ENCODE results near the gene ADAMTSL3.

Gene ADAMTSL3

DNA sequence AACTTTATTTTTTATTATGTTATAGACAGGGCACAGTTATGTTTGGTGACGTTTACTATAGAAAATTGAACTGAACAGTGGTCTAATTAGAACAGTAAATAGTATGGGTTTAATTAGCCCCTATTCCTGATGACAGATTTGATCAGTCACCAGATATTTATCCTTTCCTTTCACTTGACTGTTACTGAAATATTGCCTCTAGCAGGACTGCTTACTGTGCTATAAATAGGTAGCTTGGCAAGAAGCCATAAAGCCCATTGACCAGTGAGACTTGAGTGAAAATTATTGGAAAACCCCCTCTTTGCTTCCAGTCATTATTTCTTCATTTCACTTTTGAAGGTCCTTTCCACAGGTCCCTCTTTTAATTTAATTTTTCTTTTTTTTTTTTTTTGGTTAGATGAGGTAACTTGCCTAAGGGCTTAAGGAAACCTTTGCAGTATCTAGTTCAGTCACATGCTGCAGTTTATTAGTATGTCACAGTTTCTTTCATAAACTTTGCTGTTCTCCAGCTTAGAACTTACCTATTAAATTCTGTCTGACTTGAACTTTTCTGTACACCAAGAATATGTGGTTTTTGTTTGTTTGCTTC, 115.6 kb downstream of the ADAMTSL3 start:
- TF ChIP-seq MAX (IDR thresholded peaks at IDR 0.05) (no peak), CREB1 (IDR thresholded peaks at IDR 0.05; ENCODE audit: low read depth) (no peak), CEBPB (IDR thresholded peaks at IDR 0.05) (no peak), REST (IDR thresholded peaks at IDR 0.05; ENCODE audit: low read depth) (no peak), RAD21 (IDR thresholded peaks at IDR 0.05; ENCODE audit: low read depth) (no peak), TAF1 (IDR thresholded peaks at IDR 0.05; ENCODE audit: low read depth) (no peak), ZBTB7A (IDR thresholded peaks at IDR 0.05; ENCODE audit: low read depth) (no peak), USF1 (IDR thresholded peaks at IDR 0.05) (no peak), FOXM1 (IDR thresholded peaks at IDR 0.05; ENCODE audit: borderline replicate concordance, low read depth) (no peak), YY1 (IDR thresholded peaks at IDR 0.05; ENCODE audit: low read depth) (no peak)

- TF ChIP-seq YY1 (IDR thresholded peaks at IDR 0.05; ENCODE audit: low read depth), result no peak
- TF ChIP-seq EP300 (IDR thresholded peaks at IDR 0.05; ENCODE audit: borderline replicate concordance), result no peak
- no peak for TF ChIP-seq REST (IDR thresholded peaks at IDR 0.05; ENCODE audit: low read depth)
- no peak for TF ChIP-seq ZBTB7A (IDR thresholded peaks at IDR 0.05; ENCODE audit: low read depth)
- no peak for TF ChIP-seq NFIC (IDR thresholded peaks at IDR 0.05)
- no peak for TF ChIP-seq MAX (IDR thresholded peaks at IDR 0.05)
- no peak for TF ChIP-seq TAF1 (IDR thresholded peaks at IDR 0.05; ENCODE audit: low read depth)
- no peak for TF ChIP-seq USF1 (IDR thresholded peaks at IDR 0.05)
- TF ChIP-seq TCF12 (IDR thresholded peaks at IDR 0.05; ENCODE audit: low read depth), result no peak
- TF ChIP-seq CREB1 (IDR thresholded peaks at IDR 0.05; ENCODE audit: low read depth), result no peak
- no peak for TF ChIP-seq TEAD4 (IDR thresholded peaks at IDR 0.05)
- no peak for TF ChIP-seq FOXM1 (IDR thresholded peaks at IDR 0.05; ENCODE audit: borderline replicate concordance, low read depth)
- TF ChIP-seq CEBPB (IDR thresholded peaks at IDR 0.05), result no peak
- no peak for TF ChIP-seq RAD21 (IDR thresholded peaks at IDR 0.05; ENCODE audit: low read depth)
Measured at GRCh38 chr15:83775738-83776137, 121.8 kb downstream of the ADAMTSL3 start.

DNA sequence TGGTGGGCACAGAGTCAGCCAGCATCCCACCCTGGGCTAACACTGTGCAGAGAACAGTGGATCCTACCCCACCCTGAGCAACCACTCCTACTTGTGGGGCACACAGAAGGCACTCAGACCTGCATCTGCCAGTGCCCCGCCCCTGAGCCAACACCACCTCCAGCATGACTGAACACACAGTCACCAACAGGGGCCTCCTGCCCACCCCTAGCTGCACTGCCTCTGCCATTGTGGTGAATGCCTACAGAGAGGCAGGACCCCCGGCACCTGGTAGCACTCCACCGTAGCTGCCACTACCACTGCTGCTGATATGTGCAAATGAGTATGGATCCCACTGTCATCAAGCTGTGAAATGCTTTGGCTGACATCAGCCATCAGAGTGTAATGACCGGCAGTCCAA, 123.1 kb downstream of the ADAMTSL3 start:
- TF ChIP-seq TAF1 (IDR thresholded peaks at IDR 0.05; ENCODE audit: low read depth) (no peak), FOXM1 (IDR thresholded peaks at IDR 0.05; ENCODE audit: borderline replicate concordance, low read depth) (no peak)

DNA sequence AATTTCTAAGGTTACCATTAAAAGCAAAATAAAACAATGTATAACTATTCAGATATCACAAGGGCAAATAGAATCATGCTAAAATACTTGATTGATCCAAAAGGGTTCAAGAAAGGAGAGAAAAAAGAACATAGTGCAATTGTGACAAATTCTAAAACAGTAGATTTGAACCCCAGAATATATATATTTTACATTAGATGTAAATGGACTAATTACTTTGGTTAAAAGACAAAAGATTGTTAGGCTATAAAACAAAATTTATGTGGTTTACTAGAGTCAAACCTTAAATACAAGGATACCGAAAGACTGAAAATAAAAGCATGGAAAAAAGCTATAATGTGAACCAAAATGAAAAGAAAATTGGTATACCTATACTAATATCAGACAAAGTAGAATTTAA, 129.3 kb downstream of the ADAMTSL3 start:
- no peak for TF ChIP-seq TAF1 (IDR thresholded peaks at IDR 0.05; ENCODE audit: low read depth)
- no peak for TF ChIP-seq EP300 (IDR thresholded peaks at IDR 0.05; ENCODE audit: borderline replicate concordance)
- no peak for TF ChIP-seq RAD21 (IDR thresholded peaks at IDR 0.05; ENCODE audit: low read depth)
- no peak for TF ChIP-seq USF1 (IDR thresholded peaks at IDR 0.05)
- TF ChIP-seq MAX (IDR thresholded peaks at IDR 0.05), result no peak
- TF ChIP-seq EGR1 (IDR thresholded peaks at IDR 0.05), result no peak

- TF ChIP-seq FOXM1 (IDR thresholded peaks at IDR 0.05; ENCODE audit: borderline replicate concordance, low read depth), result no peak
- TF ChIP-seq ZBTB7A (IDR thresholded peaks at IDR 0.05; ENCODE audit: low read depth), result no peak
- TF ChIP-seq TEAD4 (IDR thresholded peaks at IDR 0.05), result no peak
- TF ChIP-seq CREB1 (IDR thresholded peaks at IDR 0.05; ENCODE audit: low read depth), result no peak
- TF ChIP-seq USF1 (IDR thresholded peaks at IDR 0.05), result no peak
- no peak for TF ChIP-seq EGR1 (IDR thresholded peaks at IDR 0.05)
- TF ChIP-seq RAD21 (IDR thresholded peaks at IDR 0.05; ENCODE audit: low read depth), result no peak
- no peak for TF ChIP-seq TAF1 (IDR thresholded peaks at IDR 0.05; ENCODE audit: low read depth)
- no peak for TF ChIP-seq CEBPB (IDR thresholded peaks at IDR 0.05)
- TF ChIP-seq YY1 (IDR thresholded peaks at IDR 0.05; ENCODE audit: low read depth), result no peak
- no peak for TF ChIP-seq EP300 (IDR thresholded peaks at IDR 0.05; ENCODE audit: borderline replicate concordance)
Measured at GRCh38 chr15:83784975-83785374, 131.1 kb downstream of the ADAMTSL3 start.
